Esophagus squamous epithelium (tissue), 5 donors: ENCODE data around the gene ABR. TPM values are rescaled to one million over a fixed set of nuclear protein-coding genes. Genes with fewer than 3 reads are reported as not detected.

Source experiments
- DNase-seq: peaks from one replicate; lab custom pipeline; 2025; lab: John Stamatoyannopoulos, UW
- H3K27ac ChIP-seq, 4 donors: fragments of 200-600 bp; sonication (generic); one replicate each; pipeline ENCODE4 v1.5.1; 2016 to 2019; ENCODE audit warnings: mild to moderate bottlenecking in 1 of 4
- H3K27me3 ChIP-seq, 4 donors: fragments of 200-600 bp; sonication (generic); 1 replicate in 3 of 4; 2 replicates in 1 of 4; pipeline versions ENCODE4 v1.5.1 to v1.6.0; 2017 to 2021; ENCODE audit warnings: antibody characterized with exemption in 1 of 4
- H3K36me3 ChIP-seq, 3 donors: fragments of 200-600 bp; sonication (generic); one replicate each; pipeline ENCODE4 v1.5.1; 2016 to 2019
- H3K4me1 ChIP-seq, 3 donors: fragments of 200-600 bp; sonication (generic); one replicate each; pipeline ENCODE4 v1.5.1; 2017 to 2019
- H3K4me3 ChIP-seq, 4 donors: fragments of 200-600 bp; sonication (generic); 1 replicate in 3 of 4; 2 replicates in 1 of 4; pipeline ENCODE4 v1.5.1; 2016 to 2019; ENCODE audit warnings: mild to moderate bottlenecking in 2 of 4, moderate library complexity in 1 of 4
- H3K9me3 ChIP-seq, 3 donors: fragments of 200-600 bp; sonication (generic); one replicate each; pipeline ENCODE4 v1.5.1; 2016 to 2019
- POLR2A ChIP-seq, 4 donors: fragments of 450-650 bp; IDR thresholded peaks; one replicate each; pipeline ENCODE4 v1.6.1; 2017; ENCODE audit warnings: antibody characterized with exemption in 4 of 4, mild to moderate bottlenecking in 4 of 4, moderate library complexity in 3 of 4
- WGBS, 2 donors: methylation state at CpG; one replicate each; pipeline ENCODE4 v1.1.5; 2018; 5-methylcytosine and 5-hydroxymethylcytosine counted together
- intact Hi-C: fragments of 100-400 bp; cut with DNase I; formaldehyde crosslinking; loops from one replicate; pipeline ENCODE4 v1.15.0; 2022
- total RNA-seq, 4 donors: library from RNA; depleted of rRNA; stranded (reverse); fragments of >200 nt; gene quantifications; one replicate each; pipeline ENCODE4 v1.1.0, GENCODE V29; 2016
- TF ChIP-seq, protein P1 (sequence below), 6 experiments: fragments of 450-650 bp in 4 of 6; fragments of 200-600 bp in 2 of 6; sonication (generic) in 2 of 6; IDR thresholded peaks; one replicate each; pipeline ENCODE4 v1.5.1; 2016 to 2019; ENCODE audit warnings: antibody characterized with exemption in 6 of 6, mild to moderate bottlenecking in 4 of 6, moderate library complexity in 4 of 6
- donor health status: DM: yes; HTN: yes; CAD: no.

The ABR gene
- total RNA-seq, 4 donors from 2014 or later, result 62.1 to 248 (median 75.5) TPM

- Histone ChIP-seq H3K27ac (no peak overlapping the region), H3K4me3 (no peak overlapping the region), H3K27me3 (no peaks in the 10 kb centered on the region), H3K36me3 (peaks cover 29 to 84% (median 30%) of the 10 kb centered on the region in 3 donors), H3K9me3 (no peaks in the 10 kb centered on the region), H3K4me1 (peaks cover 0 to 8% (median 0%) of the 10 kb centered on the region in 3 donors)
- 86% methylated on average over 14 to 15 of the region's 16 CpGs for WGBS, 2 donors
- TF ChIP-seq, protein P1, sequence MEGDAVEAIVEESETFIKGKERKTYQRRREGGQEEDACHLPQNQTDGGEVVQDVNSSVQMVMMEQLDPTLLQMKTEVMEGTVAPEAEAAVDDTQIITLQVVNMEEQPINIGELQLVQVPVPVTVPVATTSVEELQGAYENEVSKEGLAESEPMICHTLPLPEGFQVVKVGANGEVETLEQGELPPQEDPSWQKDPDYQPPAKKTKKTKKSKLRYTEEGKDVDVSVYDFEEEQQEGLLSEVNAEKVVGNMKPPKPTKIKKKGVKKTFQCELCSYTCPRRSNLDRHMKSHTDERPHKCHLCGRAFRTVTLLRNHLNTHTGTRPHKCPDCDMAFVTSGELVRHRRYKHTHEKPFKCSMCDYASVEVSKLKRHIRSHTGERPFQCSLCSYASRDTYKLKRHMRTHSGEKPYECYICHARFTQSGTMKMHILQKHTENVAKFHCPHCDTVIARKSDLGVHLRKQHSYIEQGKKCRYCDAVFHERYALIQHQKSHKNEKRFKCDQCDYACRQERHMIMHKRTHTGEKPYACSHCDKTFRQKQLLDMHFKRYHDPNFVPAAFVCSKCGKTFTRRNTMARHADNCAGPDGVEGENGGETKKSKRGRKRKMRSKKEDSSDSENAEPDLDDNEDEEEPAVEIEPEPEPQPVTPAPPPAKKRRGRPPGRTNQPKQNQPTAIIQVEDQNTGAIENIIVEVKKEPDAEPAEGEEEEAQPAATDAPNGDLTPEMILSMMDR (IDR thresholded peaks at IDR 0.05), result no peak
- TF ChIP-seq POLR2A (IDR thresholded peaks at IDR 0.05), result no peak
- no peak for DNase-seq
- intact Hi-C loops, result loop anchor here (10.0 kb wide), 1 partner anchor 90 kb away; no protein-coding TSS in a partner anchor
Measured at GRCh38 chr17:1055231-1055630, 124.5 kb downstream of the ABR start.

DNA sequence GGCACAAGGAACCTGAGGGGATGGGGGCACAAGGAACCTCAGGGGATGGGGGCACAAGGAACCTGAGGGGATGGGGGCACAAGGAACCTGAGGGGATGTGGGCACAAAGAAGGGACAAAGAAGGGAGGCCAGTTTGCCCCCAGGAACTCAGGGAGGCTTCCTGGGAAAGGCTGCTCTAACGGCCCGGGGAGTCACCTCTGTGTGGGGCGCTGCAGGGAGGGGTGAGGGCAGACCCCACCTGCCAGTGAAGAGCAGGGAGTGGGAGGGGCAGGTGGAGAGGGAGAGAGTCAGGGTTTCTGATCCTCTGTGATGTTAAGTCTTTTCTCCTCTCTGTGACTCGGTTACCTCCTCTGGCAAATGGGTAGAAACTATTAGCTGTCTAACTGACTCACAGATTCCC, 125.1 kb downstream of the ABR start:
- TF ChIP-seq POLR2A (IDR thresholded peaks at IDR 0.05), result no peak
- TF ChIP-seq, protein P1 (IDR thresholded peaks at IDR 0.05), result no peak
- H3K4me1 ChIP-seq, result peaks cover 0 to 8% (median 0%) of the 10 kb centered on the region in 3 donors
- no peaks in the 10 kb centered on the region for H3K9me3 ChIP-seq
- H3K4me3 ChIP-seq, result no peak overlapping the region
- 78 to 85% methylated on average over 3 to 4 of the region's 4 CpGs for WGBS, 2 donors
- no peak for DNase-seq
- H3K27ac ChIP-seq, result no peak overlapping the region
- no peaks in the 10 kb centered on the region for H3K27me3 ChIP-seq
- peaks cover 27 to 84% (median 35%) of the 10 kb centered on the region in 3 donors for H3K36me3 ChIP-seq
- intact Hi-C loops, result loop anchor here (10.0 kb wide), 1 partner anchor 90 kb away; no protein-coding TSS in a partner anchor

GRCh38 chr17:1053661-1054360, 126.0 kb downstream of the ABR start:
- H3K4me3 ChIP-seq, result no peak overlapping the region
- peaks cover 27 to 84% (median 36%) of the 10 kb centered on the region in 3 donors for H3K36me3 ChIP-seq
- WGBS, 2 donors, result 90 to 91% methylated on average over 21 to 25 of the region's 35 CpGs
- peaks cover 0 to 8% (median 0%) of the 10 kb centered on the region in 3 donors for H3K4me1 ChIP-seq
- no peak for DNase-seq
- H3K27ac ChIP-seq, result no peak overlapping the region
- no peaks in the 10 kb centered on the region for H3K27me3 ChIP-seq
- TF ChIP-seq, protein P1 (IDR thresholded peaks at IDR 0.05), result no peak
- no peak for TF ChIP-seq POLR2A (IDR thresholded peaks at IDR 0.05)
- H3K9me3 ChIP-seq, result no peaks in the 10 kb centered on the region
- intact Hi-C loops, result loop anchor here (10.0 kb wide), 1 partner anchor 91 kb away; no protein-coding TSS in a partner anchor

DNA sequence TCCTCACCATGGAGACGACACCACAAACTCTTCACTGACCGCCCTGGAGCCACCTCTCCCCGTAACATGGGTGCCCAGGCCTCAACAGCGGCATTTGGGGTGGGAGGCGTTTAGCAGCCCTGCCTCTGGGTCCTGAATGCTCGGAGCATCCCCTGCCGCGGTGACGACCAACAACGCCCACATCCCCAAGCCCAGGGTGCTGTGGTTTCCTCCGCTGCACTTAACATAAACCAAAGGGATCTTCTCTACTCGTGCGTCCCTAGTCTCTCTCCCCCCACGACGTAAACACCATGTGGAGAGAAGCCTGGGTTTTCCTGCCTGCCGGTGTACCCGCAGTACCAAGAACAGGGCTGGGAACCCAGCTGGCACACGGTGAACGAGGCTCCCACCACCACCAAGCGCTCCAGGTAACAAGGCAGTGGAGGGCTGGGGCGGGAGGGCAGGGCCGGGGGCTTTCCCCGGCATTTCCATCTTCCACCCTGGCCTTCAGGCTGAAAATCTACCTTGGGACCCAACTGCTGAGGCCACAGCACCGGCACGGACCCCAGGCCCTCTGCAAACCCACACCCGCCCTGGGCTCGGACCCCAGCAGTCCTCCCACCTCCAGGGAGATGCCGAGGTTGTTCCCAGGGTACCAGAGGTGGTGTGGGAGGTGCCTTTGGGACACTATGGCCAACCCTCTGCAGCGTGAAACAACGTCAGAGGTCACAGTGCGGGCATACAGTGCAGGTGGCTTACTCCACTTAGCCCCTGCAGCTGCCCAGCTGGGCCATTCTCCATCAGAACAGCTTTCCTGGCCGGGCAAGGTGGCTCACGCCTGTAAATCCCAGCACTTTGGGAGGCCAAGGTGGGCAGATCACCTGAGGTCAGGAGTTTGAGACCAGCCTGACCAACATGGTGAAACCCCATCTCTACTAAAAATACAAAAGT, 128.5 kb downstream of the ABR start:
- H3K4me3 ChIP-seq, result no peak overlapping the region
- no peak for DNase-seq
- peaks cover 38 to 84% (median 45%) of the 10 kb centered on the region in 3 donors for H3K36me3 ChIP-seq
- no peak overlapping the region for H3K27ac ChIP-seq
- no peaks in the 10 kb centered on the region for H3K9me3 ChIP-seq
- 87% methylated on average over 11 to 13 of the region's 33 CpGs for WGBS, 2 donors
- H3K4me1 ChIP-seq, result peaks cover 0 to 22% (median 0%) of the 10 kb centered on the region in 3 donors
- TF ChIP-seq, protein P1 (IDR thresholded peaks at IDR 0.05), result no peak
- TF ChIP-seq POLR2A (IDR thresholded peaks at IDR 0.05), result no peak
- intact Hi-C loops, result loop anchor here (10.0 kb wide), 1 partner anchor 94 kb away; no protein-coding TSS in a partner anchor
- no peaks in the 10 kb centered on the region for H3K27me3 ChIP-seq
